GM21447 (cell line): ENCODE results near the gene COL3A1.

Experiments used
- ATAC-seq: cut with Tn5 transposase; IDR thresholded peaks from one replicate; pipeline ENCODE4 v1.9.1; 2021; ENCODE audit not compliant: unreplicated experiment

The COL3A1 gene

DNA sequence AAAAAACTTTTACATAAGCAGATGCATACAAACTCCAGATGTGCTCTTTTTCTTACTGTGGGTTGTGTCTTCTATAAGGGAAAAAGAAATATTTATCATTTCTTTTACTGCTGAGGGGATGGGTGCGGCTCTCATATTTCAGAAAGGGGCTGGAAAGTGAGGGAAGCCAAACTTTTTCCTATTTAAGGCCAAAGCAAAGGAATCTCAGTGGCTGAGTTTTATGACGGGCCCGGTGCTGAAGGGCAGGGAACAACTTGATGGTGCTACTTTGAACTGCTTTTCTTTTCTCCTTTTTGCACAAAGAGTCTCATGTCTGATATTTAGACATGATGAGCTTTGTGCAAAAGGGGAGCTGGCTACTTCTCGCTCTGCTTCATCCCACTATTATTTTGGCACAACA, at the start of gene COL3A1:
COL3A1 (plus strand) TSS at position 210 of the 400 bp plus-strand sequence; CDS start at position 327, 117 bp downstream.
- no peak for ATAC-seq

DNA sequence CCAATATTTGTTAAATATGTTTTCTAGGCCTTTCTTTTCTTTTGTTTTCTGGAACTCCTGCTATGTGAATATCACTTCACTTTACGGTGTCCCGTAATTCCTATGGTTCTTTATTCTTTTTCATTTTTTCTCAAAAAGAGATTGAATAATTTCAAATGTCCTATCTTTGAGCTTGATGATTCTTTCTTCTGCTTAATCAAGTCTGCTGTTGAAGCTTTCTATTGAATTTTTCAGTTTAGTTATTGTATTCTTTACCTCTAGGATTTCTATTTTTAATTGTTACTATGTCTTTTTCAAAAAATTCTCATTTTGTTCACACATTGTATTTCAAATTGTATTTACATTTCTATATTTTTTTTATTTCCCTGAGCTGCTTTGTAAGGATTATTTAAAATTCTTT, 45.5 kb upstream of the COL3A1 start:
- ATAC-seq, result no peak

DNA sequence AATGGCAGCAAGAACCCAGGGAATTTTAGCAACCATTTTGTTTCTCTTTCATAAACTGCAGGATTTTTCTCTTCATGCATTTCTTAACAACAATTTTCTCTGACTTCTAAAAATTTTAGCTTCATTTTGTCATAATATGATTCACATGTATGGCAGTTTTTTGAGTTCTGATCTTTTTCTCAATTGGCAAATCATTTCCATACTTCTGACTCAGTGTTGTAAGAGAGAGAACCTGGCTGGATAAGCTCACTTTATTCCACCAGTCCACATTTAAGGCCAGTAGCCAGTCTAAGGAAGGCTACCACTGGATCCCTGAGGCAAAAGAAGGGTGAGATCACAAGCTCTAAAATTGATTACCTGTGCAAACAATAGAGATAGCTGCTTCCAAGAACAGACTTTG, 42.8 kb upstream of the COL3A1 start:
- no peak for ATAC-seq

DNA sequence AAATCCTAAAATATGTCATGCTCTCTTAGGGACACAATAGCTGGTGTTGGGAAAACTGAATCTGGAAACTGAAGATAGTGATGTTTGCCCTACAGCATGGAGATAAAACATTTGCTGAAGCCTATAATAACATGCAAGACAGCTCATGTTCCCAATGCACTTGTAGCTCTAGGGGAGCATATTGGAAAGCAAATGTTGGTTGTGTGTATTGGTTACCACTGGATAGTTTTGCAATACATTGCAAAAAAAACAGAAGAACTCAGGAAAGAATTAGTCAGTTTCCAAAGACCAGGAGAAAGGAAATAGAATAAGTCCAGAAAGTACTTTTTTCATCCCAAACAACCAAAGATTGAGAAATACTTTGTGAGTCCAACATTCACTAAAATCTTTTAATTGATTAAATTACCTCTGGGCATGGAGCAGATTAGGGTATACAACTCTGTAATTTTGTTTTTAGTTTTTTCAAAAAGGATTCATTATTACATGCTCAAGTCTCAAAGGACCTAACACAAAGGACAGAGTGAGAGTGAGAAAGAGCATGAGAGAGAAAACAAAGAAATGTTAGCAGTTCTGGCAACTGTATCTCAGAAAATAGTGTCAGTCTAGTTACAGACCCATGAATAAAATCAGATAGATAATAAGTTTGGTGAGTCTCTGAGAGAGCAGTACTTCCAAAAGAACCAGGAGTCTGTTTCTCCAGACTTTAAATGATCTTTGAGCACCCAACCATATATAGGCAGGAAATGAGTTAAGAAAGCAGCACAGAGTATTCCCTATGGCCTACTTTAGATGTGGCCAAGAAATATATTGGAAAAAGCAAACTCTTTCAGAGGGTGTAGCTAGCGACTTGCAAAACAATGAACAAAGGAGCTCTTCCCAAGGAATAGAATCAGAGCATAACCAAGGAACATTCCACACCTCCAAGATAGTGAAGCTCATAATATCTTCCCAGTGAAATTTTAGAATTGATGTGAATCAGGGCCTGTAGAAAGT, 36.6 kb upstream of the COL3A1 start:
- no peak for ATAC-seq

DNA sequence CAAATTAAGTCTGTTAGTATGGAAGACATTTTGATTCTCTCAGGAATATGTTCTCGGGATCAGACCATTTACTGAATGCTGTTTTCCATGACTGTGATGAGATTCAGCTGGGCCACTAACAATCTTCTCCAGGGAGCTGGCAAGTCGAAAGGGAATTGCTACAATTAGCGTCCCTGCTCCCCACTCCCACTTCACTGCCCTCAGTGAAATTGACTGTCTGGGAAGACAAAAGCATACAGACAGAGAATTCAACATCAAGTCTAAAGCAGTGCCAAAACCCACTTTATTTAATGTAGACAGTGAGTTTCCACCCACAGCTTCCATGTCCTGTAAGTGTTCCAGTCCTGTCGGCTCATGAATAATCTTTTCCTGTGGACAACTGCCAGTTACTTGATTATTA, 34.0 kb upstream of the COL3A1 start:
- ATAC-seq, result no peak

DNA sequence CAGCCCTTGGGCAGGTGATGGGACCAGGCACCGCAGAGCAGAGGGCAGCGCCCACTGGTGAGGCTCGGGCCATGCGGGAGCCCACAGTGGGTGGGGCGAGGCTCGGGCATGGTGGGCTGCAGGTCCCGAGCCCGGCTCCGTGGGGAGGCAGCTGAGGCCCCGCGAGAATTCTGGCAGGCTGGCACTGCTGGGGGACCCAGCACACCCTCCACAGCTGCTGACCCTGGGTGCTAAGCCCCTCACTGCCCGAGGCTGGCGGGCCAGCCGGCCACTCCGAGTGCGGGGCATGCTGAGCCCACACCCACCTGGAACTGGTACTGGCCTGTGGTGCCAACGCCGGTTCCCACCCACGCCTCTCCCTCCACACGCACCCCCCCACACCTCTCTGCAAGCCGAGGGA, 29.7 kb upstream of the COL3A1 start:
- no peak for ATAC-seq

DNA sequence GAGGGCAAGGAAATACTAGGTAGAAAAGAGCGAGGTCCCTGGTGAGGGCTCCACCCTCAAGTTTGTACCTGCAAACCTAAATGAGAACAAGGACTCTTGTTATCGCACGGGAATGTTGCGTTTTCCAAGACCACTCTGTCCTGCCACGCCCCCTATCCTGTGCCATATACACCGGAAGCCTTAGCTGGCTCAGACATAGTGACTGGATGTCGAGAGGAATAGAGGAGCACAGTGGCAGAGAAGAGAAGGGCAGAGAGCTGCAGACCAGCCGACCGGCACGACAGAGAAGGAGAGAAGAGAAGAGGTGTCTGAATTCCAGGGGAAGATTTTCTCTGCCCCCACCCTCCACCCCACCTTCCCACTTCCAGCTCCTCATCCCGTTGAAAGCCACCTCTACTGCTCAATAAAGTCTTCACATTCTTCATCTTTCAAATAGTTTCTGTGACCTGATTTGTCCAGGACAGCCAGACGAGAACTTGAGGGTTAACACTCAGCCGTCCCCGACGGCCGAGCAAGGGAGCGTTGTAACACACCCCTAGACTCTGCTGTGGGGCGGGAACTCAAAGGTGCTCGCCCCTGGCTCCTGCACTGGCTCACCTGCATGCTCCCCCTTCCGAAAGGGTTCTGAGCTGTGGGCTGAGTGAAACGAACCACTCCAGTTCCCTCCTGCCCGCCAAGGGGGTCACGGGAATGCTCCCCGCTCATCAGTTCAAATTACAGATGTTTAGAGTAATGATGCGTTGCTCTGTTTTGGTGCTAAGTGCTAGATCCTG, 24.9 kb upstream of the COL3A1 start:
- no peak for ATAC-seq

DNA sequence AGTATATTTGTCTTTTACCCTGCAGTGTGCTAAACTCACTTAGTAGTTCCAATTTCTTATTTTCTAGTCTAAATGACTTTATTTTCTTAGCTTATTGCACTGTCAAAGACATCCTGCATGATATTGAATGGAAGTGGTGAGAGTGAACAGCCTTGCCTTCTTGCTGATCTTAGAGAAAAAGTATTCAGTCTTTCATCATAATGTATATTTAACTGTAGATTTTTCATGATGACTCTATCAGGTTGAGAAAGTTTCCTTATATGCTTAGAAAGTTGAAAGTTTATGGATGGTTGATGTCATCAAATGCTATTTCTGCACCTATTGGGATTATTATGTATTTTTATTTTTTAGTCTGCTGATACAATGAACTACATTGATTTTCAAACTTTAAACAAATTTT, 21.3 kb upstream of the COL3A1 start:
- no peak for ATAC-seq

DNA sequence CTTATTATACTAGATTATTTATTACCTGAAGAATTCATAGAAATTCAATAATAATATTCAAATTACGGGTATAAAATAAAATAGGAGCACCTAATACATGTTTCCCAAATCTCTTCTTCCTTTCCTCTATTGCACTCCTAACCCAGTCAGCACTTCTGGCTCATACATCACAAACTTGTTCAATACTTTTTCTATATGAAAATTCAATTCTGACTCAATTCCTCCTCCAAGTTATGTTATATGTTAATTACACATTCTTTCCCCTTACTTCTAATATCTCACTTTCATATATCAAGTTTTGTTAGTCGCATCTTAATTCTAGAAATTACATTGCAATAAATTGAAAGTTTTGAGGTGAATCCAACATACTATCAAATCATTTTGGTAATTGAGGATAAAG, 17.9 kb upstream of the COL3A1 start:
- ATAC-seq, result no peak

DNA sequence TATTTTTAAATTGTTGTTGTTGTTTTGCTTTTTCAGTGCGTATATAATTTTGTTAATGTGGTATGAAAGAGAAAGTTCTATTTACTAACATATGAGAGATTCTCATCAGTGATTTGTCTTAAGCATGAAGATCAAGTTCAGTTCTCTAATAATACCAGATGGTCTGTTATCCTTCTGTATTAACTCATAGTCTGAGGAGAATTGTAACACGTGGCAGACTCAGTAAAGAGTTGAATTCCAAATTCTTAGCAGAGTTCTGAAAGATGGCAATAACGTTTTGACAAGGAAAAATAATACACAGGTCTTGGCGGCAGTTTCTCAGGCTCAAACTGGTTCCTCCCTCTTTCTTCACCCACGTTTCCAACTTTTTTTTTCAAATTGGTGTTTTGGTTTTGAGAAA, 17.2 kb upstream of the COL3A1 start:
- ATAC-seq, result no peak

DNA sequence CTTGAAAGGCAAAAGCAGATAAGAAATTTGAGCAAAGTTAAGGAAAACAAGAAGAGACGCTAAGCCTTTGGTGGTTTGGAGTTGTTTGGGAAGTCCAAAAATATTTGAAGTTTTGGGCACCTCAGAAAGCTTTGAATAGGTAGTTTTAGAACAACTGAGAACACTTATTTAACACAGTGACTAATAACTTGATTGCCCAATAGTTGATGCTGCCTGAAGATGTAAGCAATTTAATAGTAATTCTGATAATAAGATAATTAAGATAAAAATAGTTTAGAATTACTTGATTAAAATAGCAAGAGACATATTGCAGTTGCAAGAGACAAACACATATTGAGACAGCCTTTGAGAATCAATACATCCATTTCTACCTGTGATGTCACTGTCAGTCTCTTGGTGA, 16.5 kb upstream of the COL3A1 start:
- ATAC-seq, result no peak

DNA sequence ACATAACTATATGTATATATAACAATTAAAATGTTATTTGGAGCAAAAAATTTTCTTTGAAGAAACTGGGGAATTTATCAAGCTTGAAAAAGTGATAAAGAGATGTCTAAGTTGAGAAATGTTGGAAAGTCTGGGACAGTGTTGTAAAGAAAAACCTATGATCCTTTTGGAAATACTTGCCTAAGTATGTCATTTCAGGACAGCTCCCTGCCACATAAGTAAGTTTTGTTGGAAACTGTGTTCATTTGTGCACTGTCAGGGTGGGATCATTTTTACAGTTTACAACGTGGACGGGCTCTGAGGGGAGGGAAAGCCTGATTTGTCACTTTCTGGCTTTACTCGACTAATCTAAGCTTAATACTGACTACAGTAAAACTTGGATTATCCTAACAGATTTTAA, 10.4 kb upstream of the COL3A1 start:
- no peak for ATAC-seq

DNA sequence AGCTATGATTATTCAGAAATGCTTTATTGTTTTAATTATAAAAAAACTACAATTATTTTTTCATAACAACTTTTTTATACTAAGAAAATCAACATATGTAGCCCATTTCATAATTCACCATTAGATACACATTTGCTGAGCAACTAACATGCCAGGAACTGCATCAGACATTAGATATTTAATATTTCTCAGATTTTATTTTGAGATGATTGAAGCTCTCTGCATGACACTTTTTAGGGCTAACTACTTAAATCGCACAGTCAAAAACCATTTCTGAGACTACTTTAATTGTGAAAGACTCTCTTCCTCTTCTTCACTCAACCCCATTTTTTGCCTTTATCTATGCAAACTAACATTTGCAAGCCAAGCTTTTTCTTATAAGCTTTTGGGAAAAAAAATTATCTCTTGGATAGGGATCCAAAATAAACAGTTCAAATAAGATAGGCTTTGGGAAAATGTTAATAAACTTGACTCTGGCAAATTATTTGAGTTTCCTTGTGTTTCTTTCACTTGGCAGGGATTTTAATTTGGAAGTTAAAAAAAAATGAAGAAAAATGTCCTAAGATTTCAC, 9.1 kb upstream of the COL3A1 start:
- no peak for ATAC-seq

DNA sequence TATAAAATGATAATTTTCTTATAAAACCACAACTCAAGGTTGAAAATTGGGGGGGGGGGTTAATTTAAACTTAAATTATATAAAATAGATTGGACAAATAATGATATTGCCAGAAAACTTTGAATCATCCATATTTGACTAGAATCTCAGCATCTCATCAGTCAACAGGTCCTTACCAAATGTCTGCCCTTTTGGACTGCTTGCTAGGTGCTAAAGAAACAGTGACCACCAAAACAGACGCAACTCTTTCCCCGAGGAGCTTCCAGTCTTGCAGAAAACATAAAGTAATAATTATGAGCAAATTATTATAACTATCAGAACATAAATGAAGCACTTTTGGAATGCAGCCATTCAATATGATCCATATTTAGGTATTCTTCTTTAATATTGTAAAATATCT, 8.6 kb upstream of the COL3A1 start:
- ATAC-seq, result no peak

DNA sequence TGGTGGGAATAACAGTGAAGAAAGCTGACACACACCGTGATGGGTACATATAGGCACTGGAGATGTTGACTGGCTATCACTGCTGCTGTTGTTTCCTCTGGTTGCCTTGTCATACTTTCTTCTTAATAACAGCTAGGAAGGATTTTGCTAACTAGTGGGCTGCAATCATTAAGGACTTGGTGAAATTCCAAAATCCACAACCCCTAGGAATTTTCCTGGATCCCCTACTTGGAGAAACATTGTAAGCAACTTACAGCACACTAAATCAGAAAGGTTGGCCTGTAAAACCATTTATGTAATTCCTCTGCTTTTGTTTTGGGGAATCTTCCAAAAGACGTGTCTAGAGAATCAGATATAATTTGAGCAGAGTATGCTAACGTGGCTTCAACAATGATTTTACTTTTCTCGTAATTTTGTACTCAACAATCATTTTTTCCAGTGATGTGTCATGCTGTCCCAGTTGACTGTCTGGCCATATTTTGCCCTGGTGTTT, 8.0 kb upstream of the COL3A1 start:
- ATAC-seq, result no peak

DNA sequence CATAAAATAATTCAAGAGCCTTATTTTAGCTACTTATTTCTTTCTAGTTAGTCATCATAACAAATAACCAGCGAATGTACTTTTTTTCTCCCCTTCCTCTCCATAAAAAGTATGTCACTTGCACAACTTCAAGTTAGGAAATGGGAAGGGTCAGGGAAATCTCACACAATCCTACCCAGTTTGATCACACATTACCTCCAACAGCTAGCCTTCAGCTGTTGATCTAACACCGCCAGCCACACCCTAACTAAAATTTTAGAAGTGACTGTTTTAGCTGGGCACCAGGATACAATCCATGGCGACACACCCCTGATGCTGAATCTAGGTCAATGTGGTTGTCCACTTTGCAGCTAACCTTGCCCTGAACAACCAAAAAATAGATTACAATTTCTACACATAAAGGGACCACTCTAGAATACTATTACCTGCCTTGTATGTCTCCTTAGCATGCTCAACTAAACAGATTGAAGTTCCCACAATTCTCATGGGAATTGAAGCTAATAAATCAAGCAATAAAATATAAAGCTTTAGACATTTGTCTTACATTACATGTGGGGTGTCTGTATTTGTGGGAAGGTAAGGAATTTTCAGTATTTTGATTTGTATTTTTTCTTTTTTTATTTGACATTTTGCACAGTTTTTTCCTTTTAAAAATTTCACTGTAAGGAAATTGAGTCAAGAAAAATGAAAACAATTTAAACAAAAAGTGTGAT, 7.3 kb upstream of the COL3A1 start:
- ATAC-seq, result no peak

DNA sequence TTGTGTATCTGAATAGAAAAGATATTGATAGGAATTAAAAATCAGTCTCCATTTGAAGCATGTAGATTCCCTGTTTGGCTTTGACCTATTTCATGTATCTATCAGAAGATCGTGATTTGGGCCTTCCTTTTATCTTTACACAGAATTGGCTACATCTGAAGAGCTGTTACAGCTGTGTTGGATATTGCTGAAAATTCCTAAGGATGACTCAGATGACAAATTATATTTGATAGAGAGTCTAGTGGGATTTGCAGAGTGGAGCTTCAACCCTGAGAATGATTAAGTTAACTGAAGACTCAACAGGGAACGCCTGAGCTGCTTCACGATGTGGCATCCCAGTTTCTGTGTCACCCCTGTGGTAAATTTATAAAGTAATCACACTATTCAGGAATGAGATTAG, 4.9 kb upstream of the COL3A1 start:
- ATAC-seq, result no peak

DNA sequence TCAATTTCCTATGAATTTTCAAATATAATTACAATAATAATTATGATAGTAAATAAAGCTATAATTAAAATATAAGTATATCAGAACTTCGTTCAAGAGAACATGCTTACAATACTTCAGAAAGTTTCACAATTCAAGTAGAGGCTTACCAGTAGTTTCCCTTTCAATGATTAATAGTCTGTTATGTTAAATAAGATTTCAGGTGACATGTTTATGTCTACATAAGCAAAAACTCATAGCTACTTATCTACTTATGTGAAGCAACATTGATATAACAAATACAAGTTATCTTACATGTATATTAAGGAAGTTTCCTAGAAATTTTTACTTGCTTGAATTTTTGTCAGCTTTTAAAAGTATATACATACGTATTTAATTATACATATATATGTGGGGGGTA, 4.5 kb upstream of the COL3A1 start:
- no peak for ATAC-seq

DNA sequence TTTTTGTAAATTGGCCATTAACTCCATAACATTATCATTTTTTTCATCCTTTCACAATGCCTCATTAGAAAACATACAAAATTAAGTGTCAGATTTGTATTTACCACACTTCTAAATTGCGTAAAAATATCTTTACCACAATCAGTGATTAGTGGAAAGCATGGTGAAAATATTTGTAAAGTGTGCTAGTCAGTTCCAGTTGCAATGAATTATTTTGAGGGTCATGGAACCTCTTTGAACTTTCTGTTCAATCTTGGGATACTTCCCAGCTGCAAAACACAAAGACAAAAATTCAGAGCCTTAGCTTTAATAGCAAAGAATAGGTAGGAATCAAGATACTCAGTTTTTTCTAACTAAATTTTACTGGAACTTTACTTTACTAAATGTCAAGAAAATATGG, 4.0 kb upstream of the COL3A1 start:
- ATAC-seq, result no peak

DNA sequence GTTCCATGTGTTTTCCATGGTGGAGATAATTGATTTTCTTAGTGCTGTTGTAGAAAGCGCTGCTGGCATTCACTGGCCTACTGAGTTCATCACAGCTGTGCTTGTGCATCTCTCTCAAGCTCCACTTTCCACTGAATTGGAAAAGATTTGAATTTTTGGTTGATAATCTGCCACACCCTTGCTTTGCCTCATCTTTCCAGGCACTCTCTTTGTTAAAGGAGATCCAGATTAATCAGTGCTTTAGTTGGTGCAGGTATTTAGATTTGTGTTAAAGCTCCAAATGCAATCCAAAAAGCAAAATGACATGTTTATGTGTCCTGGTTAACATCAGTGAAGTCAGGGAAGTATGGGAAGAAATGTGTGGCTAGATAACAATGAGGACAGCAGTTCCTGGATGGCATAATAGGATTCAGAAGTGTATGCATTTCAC, 2.7 kb upstream of the COL3A1 start:
- ATAC-seq, result no peak

DNA sequence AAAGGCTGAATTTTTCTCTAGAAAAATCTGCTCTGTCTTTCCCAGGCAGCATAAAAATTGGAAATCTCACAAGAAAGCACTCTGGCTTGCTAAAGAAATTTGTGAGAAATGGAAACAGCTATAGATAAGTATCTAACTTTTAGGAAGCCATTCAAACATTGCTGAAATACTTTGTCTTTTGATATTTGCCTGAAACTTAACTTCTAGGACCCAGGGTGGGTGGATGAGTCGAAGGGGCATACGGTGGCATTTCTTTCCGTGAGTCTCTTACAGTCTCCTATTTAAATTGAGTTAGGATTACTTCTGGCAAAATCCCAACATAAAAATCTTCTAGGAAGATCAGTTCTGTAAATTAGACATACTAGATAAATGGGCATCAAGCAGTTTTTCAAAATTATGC, 532 bp upstream of the COL3A1 start:
- no peak for ATAC-seq
